GM12873 (cell line): ENCODE measurements around the gene IL27RA.

Source experiments
- TF ChIP-seq, protein P1 (sequence below): IDR thresholded peaks from 2 replicates; pipeline ENCODE4 v1.5.1; 2012; ENCODE audit warnings: low read depth, mild to moderate bottlenecking, moderate library complexity, low read length, control low read depth; ENCODE audit not compliant: insufficient read depth; ENCODE audit errors: missing control alignments

Gene IL27RA

DNA sequence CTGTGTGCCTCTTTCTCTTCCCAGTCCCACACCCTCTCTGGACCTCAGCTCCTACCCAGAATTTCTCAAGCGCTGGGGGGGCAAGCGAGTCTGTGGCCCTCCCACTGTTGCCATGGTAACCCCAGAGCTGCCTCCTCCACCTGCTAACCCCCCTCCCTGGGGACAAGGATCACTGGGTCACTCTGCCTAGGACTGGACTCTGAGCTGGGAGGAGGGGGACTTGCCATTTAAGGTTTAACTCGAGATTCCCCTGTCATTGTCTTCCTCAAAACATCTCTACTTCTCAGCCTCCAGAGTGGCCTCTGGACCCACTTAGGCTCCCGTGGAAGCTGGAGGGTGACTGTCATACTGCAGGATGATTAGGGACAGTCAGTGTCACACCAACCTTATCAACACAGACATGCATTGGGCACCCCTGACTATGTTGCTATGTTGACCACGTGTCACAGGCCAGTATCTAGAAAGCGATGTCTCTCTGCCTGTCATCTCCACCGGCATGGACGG lies 28.1 kb downstream of the IL27RA start:
- TF ChIP-seq, protein P1, sequence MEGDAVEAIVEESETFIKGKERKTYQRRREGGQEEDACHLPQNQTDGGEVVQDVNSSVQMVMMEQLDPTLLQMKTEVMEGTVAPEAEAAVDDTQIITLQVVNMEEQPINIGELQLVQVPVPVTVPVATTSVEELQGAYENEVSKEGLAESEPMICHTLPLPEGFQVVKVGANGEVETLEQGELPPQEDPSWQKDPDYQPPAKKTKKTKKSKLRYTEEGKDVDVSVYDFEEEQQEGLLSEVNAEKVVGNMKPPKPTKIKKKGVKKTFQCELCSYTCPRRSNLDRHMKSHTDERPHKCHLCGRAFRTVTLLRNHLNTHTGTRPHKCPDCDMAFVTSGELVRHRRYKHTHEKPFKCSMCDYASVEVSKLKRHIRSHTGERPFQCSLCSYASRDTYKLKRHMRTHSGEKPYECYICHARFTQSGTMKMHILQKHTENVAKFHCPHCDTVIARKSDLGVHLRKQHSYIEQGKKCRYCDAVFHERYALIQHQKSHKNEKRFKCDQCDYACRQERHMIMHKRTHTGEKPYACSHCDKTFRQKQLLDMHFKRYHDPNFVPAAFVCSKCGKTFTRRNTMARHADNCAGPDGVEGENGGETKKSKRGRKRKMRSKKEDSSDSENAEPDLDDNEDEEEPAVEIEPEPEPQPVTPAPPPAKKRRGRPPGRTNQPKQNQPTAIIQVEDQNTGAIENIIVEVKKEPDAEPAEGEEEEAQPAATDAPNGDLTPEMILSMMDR, result no peak

- TF ChIP-seq, protein P1, result no peak
Observed at GRCh38 chr19:14061081-14061749, 29.7 kb downstream of the IL27RA start.

- TF ChIP-seq, protein P1, result no peak
Observed at GRCh38 chr19:14061751-14062557, 30.4 kb downstream of the IL27RA start, which contains the start of gene PALM3. PALM3 (minus strand) TSS chr19:14062076; CDS start chr19:14061980, 96 bp downstream.

DNA sequence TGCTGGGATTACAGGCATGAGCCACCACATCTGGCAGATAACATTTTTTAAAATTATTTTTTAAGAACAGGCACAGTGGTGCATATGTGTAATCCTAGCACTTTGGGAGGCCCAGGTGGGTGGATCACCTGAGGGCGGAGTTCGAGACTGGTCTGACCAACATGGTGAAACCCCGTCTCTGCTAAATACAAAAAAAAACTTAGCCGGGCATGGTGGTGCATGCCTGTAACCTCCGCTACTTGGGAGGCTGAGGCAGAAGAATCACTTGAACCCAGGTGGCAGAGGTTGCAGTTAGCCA lies 30.9 kb downstream of the IL27RA start:
- TF ChIP-seq, protein P1, result no peak

DNA sequence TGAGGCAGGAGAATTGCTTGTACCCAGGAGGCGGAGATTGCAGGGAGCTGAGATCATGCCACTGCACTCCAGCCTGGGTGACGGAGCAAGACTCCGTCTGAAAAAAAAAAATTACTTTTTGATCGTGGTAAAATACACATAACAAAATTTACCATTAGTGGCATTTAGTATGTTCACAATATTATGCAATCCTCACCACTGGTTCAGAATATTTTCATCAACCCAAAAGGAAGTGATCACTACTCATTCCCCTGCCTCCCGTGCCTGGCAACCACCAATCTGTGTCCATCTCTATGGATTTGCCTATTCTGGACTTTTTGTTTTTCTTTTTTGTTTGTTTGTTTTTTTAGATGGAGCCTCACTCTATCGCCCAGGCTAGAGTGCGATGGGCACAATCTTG lies 31.5 kb downstream of the IL27RA start:
- TF ChIP-seq, protein P1, result no peak

DNA sequence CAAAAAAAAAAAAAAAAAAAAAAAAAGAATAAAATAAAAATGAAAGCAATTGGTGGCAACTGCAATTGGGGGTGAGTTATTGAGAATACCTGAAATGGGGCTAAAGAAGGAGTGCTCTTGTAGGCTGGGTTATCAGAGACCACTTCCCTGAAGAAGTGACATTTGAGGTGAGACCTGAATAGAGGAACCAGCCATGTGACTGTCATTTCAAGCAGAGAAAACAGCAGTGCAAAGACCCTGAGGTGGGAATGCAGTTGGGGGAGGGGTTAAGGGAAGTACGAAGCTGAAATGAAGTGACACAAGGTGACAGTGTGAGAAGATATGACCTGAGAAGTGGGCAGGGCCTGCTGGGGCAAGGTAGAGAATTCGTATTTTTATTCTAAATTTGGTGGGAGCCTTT lies 34.6 kb downstream of the IL27RA start:
- TF ChIP-seq, protein P1, result no peak

DNA sequence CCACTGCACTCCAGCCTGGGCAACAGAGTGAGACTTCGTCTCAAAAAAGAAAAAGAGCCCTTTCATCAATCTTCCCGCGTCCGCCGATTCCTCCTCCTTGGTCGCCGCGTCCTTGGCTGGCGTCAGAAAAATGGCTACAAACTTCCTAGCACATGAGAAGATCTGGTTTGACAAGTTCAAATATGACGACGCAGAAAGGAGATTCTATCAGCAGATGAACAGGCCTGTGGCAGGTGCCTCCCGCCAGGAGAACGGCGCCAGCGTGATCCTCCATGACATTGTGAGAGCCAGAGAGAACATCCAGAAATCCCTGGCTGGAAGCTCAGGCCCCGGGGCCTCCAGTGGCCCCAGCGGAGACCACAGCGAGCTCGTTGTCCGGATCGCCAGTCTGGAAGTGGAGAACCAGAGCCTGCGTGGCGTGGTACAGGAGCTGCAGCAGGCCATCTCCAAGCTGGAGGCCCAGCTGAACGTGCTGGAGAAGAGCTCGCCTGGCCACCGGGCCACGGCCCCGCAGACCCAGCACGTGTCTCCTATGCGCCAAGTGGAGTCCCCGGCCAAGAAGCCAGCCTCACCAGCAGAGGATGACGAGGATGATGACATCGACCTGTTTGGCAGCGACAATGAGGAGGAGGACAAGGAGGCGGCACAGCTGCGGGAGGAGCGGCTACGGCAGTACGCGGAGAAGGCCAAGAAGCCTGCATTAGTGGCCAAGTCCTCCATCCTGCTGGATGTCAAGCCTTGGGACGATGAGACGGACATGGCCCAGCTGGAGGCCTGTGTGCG lies 38.9 kb downstream of the IL27RA start:
- TF ChIP-seq, protein P1, result no peak
